Fibroblast of upper back skin (primary cell): ENCODE results near the gene PFKFB2.
A peak's percentile ranks its signal among the peaks of the same experiment; 100 is the strongest.
"Not testable (repeated sequence)": the region's sequence is repeated elsewhere in the genome, so short reads cannot be mapped to it uniquely, and the experiment has no call there.

Experiments
- DNase-seq: peaks from one replicate; pipeline ENCODE4 v3.0.0-alpha.2; 2013

Gene PFKFB2

DNA sequence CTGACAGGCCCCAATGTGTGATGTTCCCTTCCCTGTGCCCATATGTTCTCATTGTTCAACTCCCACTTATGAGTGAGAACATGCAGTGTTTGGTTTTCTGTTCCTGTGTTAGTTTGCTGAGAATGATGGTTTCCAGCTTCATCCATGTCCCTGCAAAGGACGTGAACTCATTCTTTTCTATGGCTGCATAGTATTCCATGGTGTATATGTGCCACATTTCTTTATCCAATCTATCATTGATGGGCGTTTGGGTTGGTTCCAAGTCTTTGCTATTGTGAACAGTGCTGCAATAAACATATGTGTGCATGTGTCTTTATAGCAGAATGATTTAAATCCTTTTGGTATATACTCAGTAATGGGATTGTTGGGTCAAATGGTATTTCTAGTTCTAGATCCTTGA is 11.7 kb upstream of the PFKFB2 start:
- DNase-seq: not testable (repeated sequence)

DNA sequence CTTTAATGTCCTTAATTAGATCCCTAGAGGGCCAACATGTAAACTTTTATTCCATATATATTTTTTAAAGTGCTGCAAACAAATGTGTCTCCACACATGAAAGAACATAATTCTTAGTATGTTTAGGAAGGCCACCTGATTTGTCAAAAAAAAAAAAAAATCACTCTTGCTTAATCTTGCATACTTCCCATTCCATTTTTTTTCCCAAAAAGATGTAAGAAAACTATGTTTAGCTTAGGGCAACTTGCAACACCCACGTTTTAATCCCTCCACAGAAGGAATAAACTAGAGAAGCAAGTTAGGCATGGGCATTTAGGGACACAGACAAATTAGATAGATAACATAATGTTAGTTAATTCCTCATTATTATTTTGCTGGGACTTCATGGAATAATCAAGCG is 7.6 kb upstream of the PFKFB2 start:
- DNase-seq: no peak

DNA sequence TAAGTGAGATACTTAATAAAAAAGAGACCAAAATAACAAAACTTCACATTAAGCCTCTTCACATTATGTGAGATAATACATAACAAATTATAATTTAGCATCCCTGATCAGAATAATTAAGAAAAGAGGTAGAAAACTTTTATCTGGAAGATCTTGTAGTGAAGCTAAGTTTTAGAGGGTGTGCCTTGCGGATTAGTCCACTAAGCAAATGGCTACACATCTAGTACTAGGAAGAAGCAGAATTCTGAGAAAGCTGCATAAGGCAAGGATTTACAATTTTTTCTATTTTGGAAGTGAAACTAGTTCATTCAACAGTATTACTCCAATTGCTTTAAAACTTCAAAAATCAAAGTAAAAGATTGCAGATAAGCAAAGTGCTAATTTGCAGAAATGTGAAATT is 5.6 kb upstream of the PFKFB2 start:
- DNase-seq: no peak

DNA sequence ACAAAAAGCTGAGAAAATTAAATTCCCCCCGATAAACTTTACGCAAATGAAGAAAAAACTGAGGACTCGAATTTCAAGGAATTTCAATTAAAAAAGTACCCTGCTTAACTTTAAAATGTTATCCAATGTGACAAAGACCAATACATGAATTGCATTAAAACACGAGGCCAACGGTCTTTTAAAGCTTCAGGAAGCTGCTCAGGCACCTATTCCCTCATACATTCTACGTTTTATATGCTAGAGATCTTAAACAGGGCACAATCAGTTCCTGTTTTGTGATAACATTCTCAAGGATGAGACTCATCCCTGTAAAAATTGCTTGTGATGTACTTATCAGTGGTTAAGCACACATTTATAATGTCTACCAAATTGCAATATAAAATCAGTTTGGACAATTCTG is 5.0 kb upstream of the PFKFB2 start:
- DNase-seq: no peak

DNA sequence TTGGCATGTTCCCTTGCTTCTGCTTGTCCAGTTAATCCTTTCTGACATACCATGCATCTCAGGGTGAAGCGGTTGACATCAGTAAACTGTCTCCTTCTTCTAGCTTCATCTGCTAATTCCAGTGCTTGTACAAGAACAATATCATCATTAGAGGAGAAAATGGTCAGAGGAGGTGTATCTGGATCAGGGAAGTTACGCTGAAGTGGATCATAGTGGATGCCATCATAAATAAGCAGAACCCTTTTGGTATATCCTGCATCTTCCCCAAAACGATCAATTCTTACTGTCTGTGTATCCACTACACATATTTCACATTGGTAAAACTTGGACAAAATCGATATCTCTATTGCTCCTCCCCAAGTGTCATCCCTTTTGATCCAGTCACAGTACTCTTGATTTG is 4.0 kb upstream of the PFKFB2 start:
- no peak for DNase-seq

DNA sequence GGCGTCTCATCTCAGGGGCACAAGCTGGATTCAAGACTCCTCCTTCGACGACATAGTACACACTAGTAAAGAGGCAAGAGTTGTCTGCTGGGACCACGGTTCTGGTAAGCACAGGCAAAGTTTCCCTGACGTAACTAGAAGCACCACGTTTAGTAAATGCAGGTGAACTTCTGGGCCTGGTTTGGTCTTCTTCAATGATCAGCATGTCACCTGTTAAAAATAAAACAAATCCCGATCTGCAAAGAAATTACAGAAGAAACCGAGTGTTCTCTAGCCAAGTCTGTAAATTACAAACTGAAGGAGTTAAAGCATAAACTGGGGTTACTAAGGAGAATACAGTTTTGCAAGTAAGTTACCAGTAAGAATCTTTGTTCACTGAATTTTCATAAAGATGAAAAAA is 3.6 kb upstream of the PFKFB2 start:
- DNase-seq: no peak

DNA sequence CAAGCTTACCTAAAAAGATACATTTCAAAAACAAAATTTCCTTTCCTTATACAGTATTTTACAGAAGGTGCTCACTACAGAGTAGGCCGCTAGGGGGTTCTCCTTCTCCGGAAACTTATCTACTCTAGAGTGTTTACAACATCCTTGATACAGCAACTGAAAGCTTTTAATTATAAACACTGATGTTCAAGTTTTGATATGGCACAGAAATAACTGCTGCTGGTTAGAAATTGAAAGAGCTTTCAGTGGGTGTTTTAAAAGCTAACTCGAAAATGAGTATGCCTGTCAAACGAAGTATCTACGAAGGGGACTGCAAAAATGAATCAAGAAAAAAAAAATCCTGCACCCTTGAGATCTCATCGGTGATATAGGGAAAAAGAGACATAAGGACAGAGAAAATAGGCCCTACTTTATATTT is 3.1 kb upstream of the PFKFB2 start:
- peak; percentile 45 for DNase-seq

DNA sequence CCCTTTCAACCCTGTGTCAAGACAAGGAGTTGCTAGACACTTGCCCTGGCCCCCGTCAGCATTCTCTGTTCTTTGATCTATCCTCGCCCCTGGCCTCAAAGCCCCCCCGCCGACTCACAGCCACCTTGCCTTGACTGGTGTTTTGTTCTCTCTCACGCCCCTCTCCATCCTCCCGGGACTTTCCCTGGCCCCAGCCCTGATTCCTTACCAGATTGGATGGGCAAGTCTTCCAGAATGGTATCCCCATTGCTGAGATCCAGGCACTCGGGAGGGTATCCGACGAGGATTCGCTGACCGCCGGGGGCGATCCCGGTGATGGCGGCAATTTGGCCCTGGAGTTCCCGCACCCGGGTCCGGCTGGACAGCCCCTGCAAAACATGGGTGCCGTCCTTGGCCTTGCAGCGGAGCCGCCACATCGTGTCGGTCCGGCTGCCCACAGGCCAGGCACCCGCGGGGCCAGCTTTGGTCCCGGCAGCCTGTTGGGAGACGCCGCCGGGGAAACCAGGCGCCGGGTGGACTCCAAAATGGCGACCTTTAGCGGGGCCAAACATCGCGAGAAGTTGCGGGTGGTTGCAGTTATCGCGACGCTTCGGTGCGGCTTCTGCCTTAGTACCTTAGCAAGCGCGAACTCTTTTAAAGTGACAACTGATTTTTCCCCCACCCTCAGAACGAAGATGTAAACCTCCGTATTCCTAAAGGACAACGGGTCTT is 2.4 kb upstream of the PFKFB2 start:
- DNase-seq: peak; percentile 94

DNA sequence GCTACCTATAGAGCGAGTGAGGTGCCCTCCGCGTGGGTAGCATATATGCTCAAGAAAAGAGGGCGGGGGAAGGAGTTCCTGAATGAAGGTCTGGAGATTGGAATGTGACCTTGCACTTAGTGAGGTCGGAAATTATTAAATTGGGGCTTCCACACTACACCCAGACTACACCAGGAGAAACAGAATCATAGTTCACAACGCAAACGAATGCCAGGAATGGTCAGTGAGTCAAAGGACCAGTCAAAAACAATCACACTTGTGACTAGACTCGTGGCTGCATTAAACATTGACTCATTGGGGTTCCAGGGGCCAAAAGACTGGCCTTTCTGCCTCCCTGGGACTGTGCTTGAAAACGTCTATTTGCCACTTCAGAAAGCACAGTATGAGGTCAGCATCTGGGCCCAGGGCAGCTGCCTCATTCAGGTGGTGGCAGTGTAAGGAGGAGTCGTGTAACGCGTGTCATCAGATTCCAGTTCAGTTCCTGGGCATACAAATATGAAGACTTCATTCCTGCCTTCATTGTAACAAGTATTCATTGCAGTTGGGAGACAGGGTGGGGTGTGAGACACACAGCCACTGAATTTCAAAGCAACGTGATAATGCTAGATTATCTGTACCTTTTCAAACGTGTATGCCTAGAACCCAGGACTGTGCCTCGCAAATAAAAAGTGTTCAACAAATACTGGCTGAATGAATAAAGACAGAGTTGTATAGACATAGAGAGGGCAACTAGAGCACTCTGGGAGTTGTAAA is 1.7 kb upstream of the PFKFB2 start, which contains the start of gene YOD1:
YOD1 (minus strand) TSS at position 18 of the 753 bp plus-strand sequence. CDS start 178 bp downstream, outside the sequence.
- DNase-seq: no peak

DNA sequence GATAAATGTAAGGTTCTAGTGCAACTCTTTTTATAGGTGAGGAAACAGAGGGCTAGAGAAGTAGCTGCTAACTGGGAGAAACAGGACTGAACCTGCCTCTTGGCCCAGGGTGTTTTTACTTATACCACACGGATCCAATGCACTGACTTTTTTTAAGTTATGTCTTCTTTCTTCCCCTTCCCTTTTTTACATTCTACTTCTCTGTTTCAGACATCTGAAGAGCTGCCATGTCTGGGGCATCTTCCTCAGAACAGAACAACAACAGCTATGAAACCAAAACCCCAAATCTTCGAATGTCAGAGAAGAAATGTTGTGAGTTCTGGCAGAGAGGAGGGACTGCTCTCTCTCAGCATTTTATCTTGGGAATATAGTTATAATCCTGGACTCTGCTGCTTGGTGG is 1.4 kb downstream of the PFKFB2 start:
- DNase-seq: no peak

DNA sequence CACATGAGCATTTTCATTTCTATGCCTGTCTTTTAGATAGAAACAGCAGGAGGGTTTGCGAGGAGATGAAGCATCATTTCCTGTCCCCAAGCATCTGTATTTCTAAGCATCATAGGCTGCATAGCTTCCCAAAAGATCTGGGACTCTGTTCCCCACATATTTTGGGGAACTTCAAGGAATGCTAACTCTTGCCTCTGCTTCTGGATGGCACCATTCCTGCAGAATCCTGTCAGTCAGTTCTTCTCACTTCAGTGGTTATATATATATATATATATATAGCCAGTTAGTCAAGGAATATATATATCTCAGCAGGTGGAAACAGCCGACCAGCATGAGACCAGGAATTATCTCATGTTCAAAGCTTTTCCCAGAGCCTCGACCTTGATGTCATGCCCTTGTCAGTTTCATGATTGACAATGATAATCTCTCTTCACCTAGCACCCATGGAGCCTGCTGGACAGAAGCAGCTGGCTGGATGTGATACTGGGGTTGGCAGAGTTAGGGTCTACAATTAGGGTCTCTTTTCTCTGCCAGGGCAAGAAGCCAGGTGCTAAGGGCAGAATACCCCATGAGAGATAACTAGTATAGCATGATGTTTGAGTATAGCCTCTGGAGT is 2.4 kb downstream of the PFKFB2 start:
- DNase-seq: no peak

DNA sequence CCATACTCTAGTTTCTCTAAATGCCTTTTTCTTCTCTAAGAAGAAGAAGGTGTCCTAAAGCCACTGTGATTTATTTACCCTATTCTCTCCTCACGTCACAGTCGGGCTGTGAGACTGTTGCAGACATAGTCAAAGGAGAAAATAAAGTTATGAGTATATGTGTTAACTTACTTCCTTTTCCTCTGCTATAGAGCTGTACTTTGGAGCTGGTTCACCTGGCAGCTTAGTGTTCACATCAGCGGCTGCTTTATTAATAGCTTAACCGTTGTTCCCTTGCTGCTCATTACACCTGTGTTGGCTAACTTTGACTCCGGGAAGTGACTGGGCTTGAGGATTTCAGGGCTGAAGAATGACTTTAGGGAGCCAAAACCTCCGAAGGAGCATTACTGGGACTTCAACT is 3.6 kb downstream of the PFKFB2 start:
- DNase-seq: no peak

DNA sequence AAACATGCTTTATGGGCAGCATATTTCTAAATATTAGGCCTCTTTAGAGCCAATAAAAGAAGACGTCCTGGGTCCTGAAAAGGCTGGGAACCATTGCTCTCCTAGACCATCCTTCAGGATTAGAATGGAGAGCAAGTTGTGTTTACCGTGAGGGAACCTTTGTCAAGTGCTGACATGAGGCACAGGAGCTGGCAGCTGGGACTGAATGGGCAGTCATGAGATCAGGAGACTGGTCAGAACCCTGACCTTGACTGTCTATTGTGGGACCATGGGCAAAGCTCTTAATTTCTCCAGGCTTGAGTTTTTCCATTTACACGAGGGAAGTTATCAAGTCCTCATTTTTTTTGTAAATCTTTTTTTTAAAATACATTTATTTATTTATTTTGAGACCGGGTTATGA is 5.2 kb downstream of the PFKFB2 start:
- no peak for DNase-seq

DNA sequence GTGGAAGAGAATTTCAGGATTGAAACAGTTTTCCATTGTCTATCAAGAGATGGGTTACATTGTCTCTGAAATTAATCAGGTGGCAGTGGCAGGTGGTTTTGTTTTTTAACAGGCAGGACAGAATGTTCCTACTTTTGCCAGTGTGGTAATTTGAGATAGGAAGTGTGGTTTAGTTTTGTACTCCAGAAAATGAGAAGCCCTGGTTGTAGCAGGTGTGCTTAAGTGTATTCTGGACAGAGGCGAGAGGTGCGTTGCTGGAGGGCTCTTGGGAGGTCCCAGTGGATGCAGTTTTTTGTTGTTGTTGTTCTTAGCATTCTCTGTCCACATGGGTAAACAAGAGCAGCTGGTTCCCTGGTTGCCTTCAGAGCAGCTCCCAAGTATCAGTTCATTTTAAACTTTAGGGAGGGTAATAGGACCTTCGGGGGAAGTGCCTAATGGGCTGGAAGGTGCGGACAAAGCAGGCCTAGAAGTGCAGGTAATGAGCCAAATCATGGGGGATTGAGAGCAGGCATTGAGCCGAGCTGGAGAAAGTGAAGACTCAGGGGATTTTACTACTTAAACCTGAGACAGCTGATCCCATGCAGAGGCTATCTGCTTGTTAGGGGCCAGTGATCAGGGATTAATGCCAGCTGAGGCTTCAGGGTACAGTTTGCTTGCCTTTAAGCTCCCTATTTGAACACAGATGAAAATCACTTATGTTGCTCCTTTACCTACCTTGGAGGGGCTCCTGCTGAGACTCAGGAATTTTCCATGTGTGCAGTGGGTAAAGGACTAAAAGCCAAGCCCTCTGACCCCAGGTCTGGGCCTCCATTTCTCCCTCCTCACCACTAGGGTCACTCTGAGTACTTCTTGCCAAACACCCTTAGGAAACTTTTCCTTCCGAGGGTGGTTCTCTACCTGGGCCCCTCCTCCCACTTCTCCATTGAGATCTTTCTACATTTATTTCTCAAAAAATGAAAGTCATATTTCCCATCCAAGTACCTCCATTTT is 6.1 kb downstream of the PFKFB2 start:
- no peak for DNase-seq

DNA sequence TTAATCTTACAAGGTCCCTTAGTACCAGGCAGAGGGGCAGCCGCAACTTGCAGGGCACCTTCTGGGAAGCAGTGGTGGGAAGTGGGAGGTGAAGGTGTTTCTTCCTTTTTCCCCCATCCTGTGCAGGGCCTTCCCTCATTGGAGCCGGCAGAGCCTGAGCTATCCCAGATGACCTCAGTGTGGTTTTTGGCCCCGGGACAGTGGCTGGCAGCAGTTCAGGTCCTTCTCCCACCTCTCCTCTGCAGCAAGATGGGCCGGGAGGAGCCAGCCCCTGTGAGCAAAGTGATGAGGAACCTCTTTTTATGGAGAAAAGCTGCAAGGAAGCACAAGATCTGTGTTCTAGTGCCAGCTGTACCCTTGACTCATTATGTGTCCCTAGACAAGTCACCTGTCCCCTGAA is 6.8 kb downstream of the PFKFB2 start:
- DNase-seq: no peak

DNA sequence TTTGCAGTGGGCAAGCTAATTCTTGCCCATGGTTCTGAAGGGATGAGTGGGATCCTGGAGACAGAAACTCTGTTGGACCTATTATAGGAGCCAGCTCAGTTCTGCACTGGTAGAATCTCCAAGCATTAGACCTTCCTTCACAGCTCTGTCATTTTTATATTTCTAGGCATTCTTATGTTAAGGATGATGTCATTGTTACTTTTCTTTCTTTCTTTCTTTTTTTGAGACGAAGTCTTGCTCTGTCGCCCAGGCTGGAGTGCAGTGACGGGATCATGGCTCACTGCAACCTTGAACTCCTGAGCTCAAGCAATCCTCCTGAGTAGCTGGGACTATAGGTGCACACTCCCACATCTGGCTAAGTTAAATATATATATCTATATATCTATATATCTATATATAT is 7.5 kb downstream of the PFKFB2 start:
- DNase-seq: no peak

DNA sequence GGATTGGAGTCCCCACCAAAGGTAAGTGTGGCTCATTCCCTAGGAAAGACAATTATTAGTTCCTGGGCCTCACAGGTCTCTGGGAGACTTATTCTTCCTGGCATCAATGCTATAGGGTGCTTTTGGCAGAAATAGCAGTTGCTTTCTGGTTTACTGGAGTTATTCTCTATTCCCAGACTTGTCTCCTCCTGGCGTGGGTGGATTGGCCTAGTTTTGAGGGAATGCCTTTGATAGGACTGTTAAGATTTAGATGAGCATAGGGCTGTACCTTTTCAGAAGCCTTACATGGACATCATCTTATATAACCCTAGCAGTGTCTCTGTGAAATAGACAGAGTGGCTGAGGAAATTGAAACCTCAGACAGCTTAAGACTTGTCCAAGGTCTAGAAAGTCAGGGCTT is 9.0 kb downstream of the PFKFB2 start:
- no peak for DNase-seq

DNA sequence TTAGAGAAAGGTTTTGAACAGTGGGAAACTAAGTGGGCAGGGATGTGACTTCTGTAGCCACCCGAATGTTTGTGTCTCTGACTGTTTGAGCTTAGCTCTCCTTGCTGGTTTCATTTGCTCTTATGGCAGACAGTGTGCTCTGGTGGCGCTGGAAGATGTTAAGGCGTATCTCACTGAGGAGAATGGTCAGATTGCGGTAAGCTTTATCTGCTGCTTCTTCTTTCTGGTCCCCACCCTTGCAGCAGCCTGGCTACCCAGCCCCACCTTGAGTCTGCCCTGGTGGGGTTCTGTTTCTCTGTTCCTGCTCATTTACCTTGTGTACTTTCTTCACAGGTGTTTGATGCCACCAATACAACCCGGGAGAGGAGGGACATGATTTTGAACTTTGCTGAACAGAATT is 9.9 kb downstream of the PFKFB2 start:
- no peak for DNase-seq

DNA sequence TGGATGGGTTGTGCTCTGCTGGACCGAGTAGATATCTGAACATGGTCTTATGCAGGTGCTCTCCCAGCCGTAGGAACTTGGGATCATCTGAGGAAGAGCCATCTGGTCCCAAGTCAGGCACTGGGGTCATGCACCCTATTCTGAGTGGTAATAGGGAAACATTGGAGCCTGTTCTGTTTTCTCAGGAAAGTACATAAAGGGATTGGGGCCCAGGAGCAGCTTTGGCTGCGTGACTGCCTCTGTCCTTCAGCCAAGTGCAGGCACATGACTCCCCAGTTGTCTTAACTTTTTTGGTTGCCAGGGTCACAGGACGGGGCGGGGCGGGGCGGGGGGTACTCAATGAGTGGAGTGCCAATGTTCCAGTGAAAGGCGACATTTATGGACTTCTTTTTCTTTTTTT is 11.5 kb downstream of the PFKFB2 start:
- no peak for DNase-seq

DNA sequence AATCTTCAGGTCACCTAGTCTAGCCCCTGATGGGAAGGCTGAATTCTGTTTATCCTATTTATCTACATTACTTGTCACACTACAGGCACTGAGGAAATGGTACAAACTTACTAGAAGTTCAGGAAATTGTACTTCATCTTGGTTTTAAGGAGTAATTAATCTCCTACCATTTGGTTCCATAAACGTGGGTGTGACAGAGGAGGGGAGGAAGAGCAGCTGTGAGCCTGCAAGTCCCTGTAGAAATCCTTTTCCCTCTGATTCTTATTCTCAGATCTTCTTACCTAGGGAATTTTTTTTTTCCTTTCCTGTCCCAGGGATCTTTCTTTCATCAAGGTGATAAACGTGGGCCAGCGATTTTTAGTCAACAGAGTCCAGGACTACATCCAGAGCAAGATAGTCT is 14.1 kb downstream of the PFKFB2 start:
- DNase-seq: no peak

DNA sequence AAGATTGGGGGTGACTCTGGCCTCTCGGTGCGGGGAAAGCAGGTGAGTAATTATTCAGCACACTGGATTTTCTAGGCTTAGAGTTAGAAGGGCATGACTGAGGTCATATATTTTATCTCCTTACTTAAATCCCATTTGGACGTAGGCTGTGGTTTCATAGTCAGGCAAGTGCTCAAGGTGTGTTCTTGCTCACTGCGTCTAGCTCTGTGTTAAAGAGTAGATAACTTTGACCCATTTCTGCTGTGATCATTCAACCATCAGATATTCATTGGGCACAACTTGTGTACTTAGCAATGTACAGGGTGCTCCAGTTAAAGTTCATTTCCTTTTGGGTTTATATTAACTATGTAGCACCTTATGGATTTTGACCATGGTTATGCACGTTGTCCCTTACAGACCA is 14.6 kb downstream of the PFKFB2 start:
- no peak for DNase-seq

DNA sequence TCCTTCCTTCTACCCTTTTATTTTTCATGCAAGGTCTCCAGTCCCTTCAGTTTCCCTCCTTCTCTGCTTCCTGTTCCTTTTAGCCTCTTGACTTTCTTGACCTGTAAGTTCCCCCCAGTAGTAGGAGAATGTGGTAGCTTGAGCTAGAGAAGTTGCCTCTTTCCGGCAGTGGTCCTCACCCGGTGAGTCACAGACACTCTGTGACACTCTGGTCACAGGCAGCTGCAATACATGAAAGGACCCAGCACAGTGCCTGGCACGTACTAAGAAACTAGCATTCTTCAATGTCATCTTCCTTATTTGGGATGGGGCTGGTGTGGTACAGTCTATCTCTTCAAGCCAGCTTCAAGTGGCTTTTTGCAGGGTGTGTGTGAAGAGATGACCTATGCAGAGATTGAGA is 16.0 kb downstream of the PFKFB2 start:
- DNase-seq: no peak
